Muscle layer of colon (tissue), 2 donors: ENCODE data around the gene UBR2.
"Not testable (repeated sequence)": the region's sequence is repeated elsewhere in the genome, so short reads cannot be mapped to it uniquely, and the experiment has no call there.

Experiments used
- H3K27ac ChIP-seq: one replicate; pipeline ENCODE4 v1.7.0; 2013; ENCODE audit warnings: low read depth, mild to moderate bottlenecking, low read length, moderate library complexity
- H3K27me3 ChIP-seq, 2 donors: one replicate each; pipeline ENCODE4 v1.7.0; 2013; ENCODE audit warnings: low read length in 2 of 2, mild to moderate bottlenecking in 2 of 2; ENCODE audit not compliant: insufficient read depth in 2 of 2, control insufficient read depth in 1 of 2
- H3K36me3 ChIP-seq: one replicate; pipeline ENCODE4 v1.7.0; 2013; ENCODE audit warnings: mild to moderate bottlenecking, low read length; ENCODE audit not compliant: insufficient read depth
- H3K4me1 ChIP-seq: one replicate; pipeline ENCODE4 v1.7.0; 2013; ENCODE audit warnings: mild to moderate bottlenecking, low read length; ENCODE audit not compliant: insufficient read depth
- H3K4me3 ChIP-seq, 2 donors: one replicate each; pipeline ENCODE4 v1.7.0; 2013; ENCODE audit warnings: low read length in 2 of 2, low read depth in 1 of 2, mild to moderate bottlenecking in 1 of 2, moderate library complexity in 1 of 2
- H3K9ac ChIP-seq: one replicate; pipeline ENCODE4 v1.7.0; 2013; ENCODE audit warnings: low read length
- H3K9me3 ChIP-seq: one replicate; pipeline ENCODE4 v1.7.0; 2013; ENCODE audit warnings: mild to moderate bottlenecking, low read length
- donor health status: abdominal sarcoma.
- donor health status: Adenocarcinoma of cecum.

Gene UBR2

GRCh38 chr6:42697268-42697655 lies 133.4 kb downstream of the UBR2 start:
- H3K4me3 ChIP-seq = no peak overlapping the region
- peaks cover 16% of the 10 kb centered on the region for H3K4me1 ChIP-seq
- H3K27ac ChIP-seq = no peak overlapping the region

GRCh38 chr6:42698217-42698616 lies 134.4 kb downstream of the UBR2 start:
- Histone ChIP-seq H3K27me3 (no peaks in the 10 kb centered on the region), H3K36me3 (peaks cover 10% of the 10 kb centered on the region), H3K4me1 (peaks cover 11% of the 10 kb centered on the region), H3K27ac (no peak overlapping the region), H3K9ac (no peak overlapping the region), H3K9me3 (no peaks in the 10 kb centered on the region), H3K4me3 (no peak overlapping the region)

More at GRCh38 chr6:42697268-42697655, 133.4 kb downstream of the UBR2 start:
- Histone ChIP-seq H3K36me3 (peaks cover 10% of the 10 kb centered on the region), H3K9ac (no peak overlapping the region), H3K27me3 (no peaks in the 10 kb centered on the region), H3K9me3 (no peaks in the 10 kb centered on the region)

- Histone ChIP-seq H3K4me3 (no peak overlapping the region), H3K27ac (no peak overlapping the region), H3K36me3 (no peaks in the 10 kb centered on the region), H3K9me3 (no peaks in the 10 kb centered on the region), H3K9ac (no peak overlapping the region), H3K4me1 (peaks cover 6% of the 10 kb centered on the region), H3K27me3 (no peaks in the 10 kb centered on the region)
Measured at GRCh38 chr6:42702200-42702599, 138.4 kb downstream of the UBR2 start.

GRCh38 chr6:42702786-42703185 lies 139.0 kb downstream of the UBR2 start:
- H3K4me3 ChIP-seq, H3K27me3 ChIP-seq, H3K9me3 ChIP-seq, H3K9ac ChIP-seq, H3K27ac ChIP-seq, H3K36me3 ChIP-seq, H3K4me1 ChIP-seq: not testable (repeated sequence)

GRCh38 chr6:42704251-42704936 lies 140.6 kb downstream of the UBR2 start:
- H3K27me3 ChIP-seq = no peaks in the 10 kb centered on the region
- no peak overlapping the region for H3K27ac ChIP-seq
- no peaks in the 10 kb centered on the region for H3K9me3 ChIP-seq
- H3K4me1 ChIP-seq = peaks cover 6% of the 10 kb centered on the region
- no peak overlapping the region for H3K9ac ChIP-seq
- peak overlapping the region in 1 of 2 donors; percentile 55 for H3K4me3 ChIP-seq
- H3K36me3 ChIP-seq = no peaks in the 10 kb centered on the region

- Histone ChIP-seq H3K4me3 (peak overlapping the region in 1 of 2 donors; percentile 55), H3K4me1 (peaks cover 6% of the 10 kb centered on the region), H3K27ac (no peak overlapping the region), H3K9me3 (no peaks in the 10 kb centered on the region), H3K9ac (no peak overlapping the region), H3K27me3 (no peaks in the 10 kb centered on the region), H3K36me3 (no peaks in the 10 kb centered on the region)
Measured at GRCh38 chr6:42704937-42705374, 141.1 kb downstream of the UBR2 start.

GRCh38 chr6:42707595-42707994 lies 143.8 kb downstream of the UBR2 start:
- Histone ChIP-seq H3K4me3 (no peak overlapping the region), H3K27me3 (no peaks in the 10 kb centered on the region), H3K9me3 (no peaks in the 10 kb centered on the region), H3K9ac (no peak overlapping the region), H3K4me1 (peaks cover 6% of the 10 kb centered on the region), H3K36me3 (no peaks in the 10 kb centered on the region), H3K27ac (no peak overlapping the region)

- H3K4me1 ChIP-seq = peaks cover 6% of the 10 kb centered on the region
- H3K36me3 ChIP-seq = no peaks in the 10 kb centered on the region
- no peak overlapping the region for H3K27ac ChIP-seq
- H3K9me3 ChIP-seq = no peaks in the 10 kb centered on the region
- H3K4me3 ChIP-seq = no peak overlapping the region
- no peak overlapping the region for H3K9ac ChIP-seq
- no peaks in the 10 kb centered on the region for H3K27me3 ChIP-seq
Measured at GRCh38 chr6:42708096-42708495, 144.3 kb downstream of the UBR2 start.

GRCh38 chr6:42709871-42710270 lies 146.0 kb downstream of the UBR2 start:
- Histone ChIP-seq H3K9me3 (no peaks in the 10 kb centered on the region), H3K9ac (no peak overlapping the region), H3K4me1 (no peaks in the 10 kb centered on the region), H3K36me3 (no peaks in the 10 kb centered on the region), H3K27me3 (no peaks in the 10 kb centered on the region), H3K4me3 (no peak overlapping the region), H3K27ac (no peak overlapping the region)

GRCh38 chr6:42710316-42710715 lies 146.5 kb downstream of the UBR2 start:
- Histone ChIP-seq H3K4me1 (no peaks in the 10 kb centered on the region), H3K27me3 (no peaks in the 10 kb centered on the region), H3K27ac (no peak overlapping the region), H3K4me3 (no peak overlapping the region), H3K9ac (no peak overlapping the region), H3K36me3 (no peaks in the 10 kb centered on the region), H3K9me3 (no peaks in the 10 kb centered on the region)

- Histone ChIP-seq H3K4me3 (no peak overlapping the region), H3K27me3 (no peaks in the 10 kb centered on the region), H3K9ac (no peak overlapping the region)
Measured at GRCh38 chr6:42711930-42712329, 148.1 kb downstream of the UBR2 start.

GRCh38 chr6:42714098-42714761 lies 150.4 kb downstream of the UBR2 start:
- H3K27ac ChIP-seq = no peak overlapping the region
- no peak overlapping the region for H3K9ac ChIP-seq
- no peak overlapping the region for H3K4me3 ChIP-seq
- no peaks in the 10 kb centered on the region for H3K27me3 ChIP-seq
- no peaks in the 10 kb centered on the region for H3K9me3 ChIP-seq
- no peaks in the 10 kb centered on the region for H3K36me3 ChIP-seq
- no peaks in the 10 kb centered on the region for H3K4me1 ChIP-seq

More at GRCh38 chr6:42711930-42712329, 148.1 kb downstream of the UBR2 start:
- Histone ChIP-seq H3K36me3 (no peaks in the 10 kb centered on the region), H3K4me1 (no peaks in the 10 kb centered on the region), H3K9me3 (no peaks in the 10 kb centered on the region), H3K27ac (no peak overlapping the region)
